GM18951 (cell line): ENCODE results near the gene LGR5.

ENCODE experiments used
- POLR2A ChIP-seq: IDR thresholded peaks from 4 replicates; pipeline ENCODE4 v1.6.1; 2011; ENCODE audit warnings: mild to moderate bottlenecking; ENCODE audit not compliant: insufficient read length, insufficient read depth; ENCODE audit errors: extremely low read depth
- in situ Hi-C: fragments of 300-500 bp; cut with MboI; formaldehyde crosslinking; loops from one replicate; pipeline ENCODE4 v1.12.0; 2022; ENCODE audit warnings: low sequenced_read_pairs, mixed read lengths, inconsistent platforms; ENCODE audit not compliant: unreplicated experiment

Gene LGR5, protein sequence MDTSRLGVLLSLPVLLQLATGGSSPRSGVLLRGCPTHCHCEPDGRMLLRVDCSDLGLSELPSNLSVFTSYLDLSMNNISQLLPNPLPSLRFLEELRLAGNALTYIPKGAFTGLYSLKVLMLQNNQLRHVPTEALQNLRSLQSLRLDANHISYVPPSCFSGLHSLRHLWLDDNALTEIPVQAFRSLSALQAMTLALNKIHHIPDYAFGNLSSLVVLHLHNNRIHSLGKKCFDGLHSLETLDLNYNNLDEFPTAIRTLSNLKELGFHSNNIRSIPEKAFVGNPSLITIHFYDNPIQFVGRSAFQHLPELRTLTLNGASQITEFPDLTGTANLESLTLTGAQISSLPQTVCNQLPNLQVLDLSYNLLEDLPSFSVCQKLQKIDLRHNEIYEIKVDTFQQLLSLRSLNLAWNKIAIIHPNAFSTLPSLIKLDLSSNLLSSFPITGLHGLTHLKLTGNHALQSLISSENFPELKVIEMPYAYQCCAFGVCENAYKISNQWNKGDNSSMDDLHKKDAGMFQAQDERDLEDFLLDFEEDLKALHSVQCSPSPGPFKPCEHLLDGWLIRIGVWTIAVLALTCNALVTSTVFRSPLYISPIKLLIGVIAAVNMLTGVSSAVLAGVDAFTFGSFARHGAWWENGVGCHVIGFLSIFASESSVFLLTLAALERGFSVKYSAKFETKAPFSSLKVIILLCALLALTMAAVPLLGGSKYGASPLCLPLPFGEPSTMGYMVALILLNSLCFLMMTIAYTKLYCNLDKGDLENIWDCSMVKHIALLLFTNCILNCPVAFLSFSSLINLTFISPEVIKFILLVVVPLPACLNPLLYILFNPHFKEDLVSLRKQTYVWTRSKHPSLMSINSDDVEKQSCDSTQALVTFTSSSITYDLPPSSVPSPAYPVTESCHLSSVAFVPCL

DNA sequence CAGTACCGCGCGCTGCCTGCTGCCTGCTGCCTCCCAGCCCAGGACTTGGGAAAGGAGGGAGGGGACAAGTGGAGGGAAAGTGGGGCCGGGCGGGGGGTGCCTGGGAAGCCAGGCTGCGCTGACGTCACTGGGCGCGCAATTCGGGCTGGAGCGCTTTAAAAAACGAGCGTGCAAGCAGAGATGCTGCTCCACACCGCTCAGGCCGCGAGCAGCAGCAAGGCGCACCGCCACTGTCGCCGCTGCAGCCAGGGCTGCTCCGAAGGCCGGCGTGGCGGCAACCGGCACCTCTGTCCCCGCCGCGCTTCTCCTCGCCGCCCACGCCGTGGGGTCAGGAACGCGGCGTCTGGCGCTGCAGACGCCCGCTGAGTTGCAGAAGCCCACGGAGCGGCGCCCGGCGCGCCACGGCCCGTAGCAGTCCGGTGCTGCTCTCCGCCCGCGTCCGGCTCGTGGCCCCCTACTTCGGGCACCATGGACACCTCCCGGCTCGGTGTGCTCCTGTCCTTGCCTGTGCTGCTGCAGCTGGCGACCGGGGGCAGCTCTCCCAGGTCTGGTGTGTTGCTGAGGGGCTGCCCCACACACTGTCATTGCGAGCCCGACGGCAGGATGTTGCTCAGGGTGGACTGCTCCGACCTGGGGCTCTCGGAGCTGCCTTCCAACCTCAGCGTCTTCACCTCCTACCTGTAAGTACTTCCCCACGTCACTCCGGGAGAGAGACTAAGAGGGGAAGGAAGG is at the start of gene LGR5:
TSS of gene LGR5 (plus strand) at position 186 of the 732 bp plus-strand sequence. CDS start at position 469, 283 bp downstream.
- TF ChIP-seq POLR2A, result no peak

GRCh38 chr12:71392521-71393145 is 47.0 kb upstream of the LGR5 start:
- in situ Hi-C loops, result no loop called here
- TF ChIP-seq POLR2A, result no peak

More for the DNA sequence above, at the start of gene LGR5:
- in situ Hi-C loops, result no loop called here

DNA sequence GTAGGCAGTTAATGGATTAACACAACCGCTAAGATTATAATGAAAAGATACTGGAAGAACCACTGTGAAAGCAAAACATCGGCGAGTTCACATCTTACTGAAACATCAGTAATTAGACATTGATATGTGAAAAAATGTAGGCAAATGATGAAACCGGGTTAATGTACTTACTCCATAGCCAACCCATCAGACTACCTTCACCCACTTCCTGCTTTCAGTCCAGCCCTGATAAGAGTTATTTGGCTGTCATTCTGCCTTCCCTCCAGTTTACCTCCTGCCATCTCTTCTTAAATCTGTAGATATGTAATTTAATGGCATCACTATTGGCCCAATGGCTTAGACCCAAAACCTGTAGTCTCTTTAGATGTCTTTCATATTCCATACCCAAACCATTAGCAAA is 46.0 kb upstream of the LGR5 start:
- in situ Hi-C loops, result no loop called here
- no peak for TF ChIP-seq POLR2A

DNA sequence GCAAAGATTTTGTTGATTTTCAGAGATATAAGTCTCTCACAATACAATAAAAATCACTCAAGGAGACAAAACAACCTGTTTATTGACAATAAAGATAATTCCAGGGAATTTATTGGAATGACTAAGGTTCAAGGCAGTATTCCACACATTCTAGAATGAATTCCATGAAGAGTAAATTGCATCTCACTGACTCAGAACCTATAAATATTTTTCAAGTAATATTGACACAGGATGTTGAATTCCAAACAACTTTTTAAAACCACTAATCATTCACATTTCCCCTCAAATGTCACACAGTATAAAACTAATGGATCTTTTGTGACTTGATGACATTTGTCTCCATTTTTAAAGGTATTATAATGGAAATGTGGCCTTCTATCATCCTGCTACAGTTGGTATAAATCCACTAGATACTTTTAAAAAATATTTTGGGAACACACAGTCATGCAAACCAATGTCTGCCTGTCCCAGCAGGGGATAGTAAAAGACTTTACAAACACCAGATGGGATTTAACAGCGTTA is 42.1 kb upstream of the LGR5 start:
- in situ Hi-C loops, result no loop called here
- TF ChIP-seq POLR2A, result no peak

- TF ChIP-seq POLR2A, result no peak
- in situ Hi-C loops, result no loop called here
Measured at GRCh38 chr12:71399197-71399596, 40.4 kb upstream of the LGR5 start.

- TF ChIP-seq POLR2A, result no peak
- in situ Hi-C loops, result loop anchor here (25.0 kb wide), 1 partner anchor 337 kb away; no protein-coding TSS in a partner anchor
Measured at GRCh38 chr12:71400481-71400880, 39.1 kb upstream of the LGR5 start.

- TF ChIP-seq POLR2A, result no peak
- in situ Hi-C loops, result loop anchor here (25.0 kb wide), 1 partner anchor 331 kb away; no protein-coding TSS in a partner anchor
Measured at GRCh38 chr12:71405884-71406283, 33.7 kb upstream of the LGR5 start.

GRCh38 chr12:71407732-71408131 is 31.9 kb upstream of the LGR5 start:
- TF ChIP-seq POLR2A, result no peak
- in situ Hi-C loops, result loop anchor here (25.0 kb wide), 1 partner anchor 330 kb away; no protein-coding TSS in a partner anchor

DNA sequence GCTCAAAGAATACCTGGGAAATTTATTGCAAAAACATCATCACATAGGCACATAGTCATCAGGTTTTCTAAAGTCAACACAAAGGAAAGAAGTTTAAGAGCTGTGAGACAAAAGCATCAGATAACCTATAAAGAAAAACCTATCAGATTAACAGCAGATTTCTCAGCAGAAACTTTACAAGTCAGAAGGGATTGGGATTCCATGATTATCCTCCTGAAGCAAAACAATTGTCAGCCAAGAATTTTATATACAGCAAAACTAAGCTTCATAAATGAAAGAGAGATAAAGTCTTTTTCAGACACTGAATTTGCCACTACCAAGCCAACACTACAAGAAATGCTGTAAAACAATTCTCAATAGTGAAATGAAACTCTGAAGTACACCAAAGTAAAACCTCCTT is 28.8 kb upstream of the LGR5 start:
- TF ChIP-seq POLR2A, result no peak
- in situ Hi-C loops, result loop anchor here (25.0 kb wide), 1 partner anchor 326 kb away; no protein-coding TSS in a partner anchor

DNA sequence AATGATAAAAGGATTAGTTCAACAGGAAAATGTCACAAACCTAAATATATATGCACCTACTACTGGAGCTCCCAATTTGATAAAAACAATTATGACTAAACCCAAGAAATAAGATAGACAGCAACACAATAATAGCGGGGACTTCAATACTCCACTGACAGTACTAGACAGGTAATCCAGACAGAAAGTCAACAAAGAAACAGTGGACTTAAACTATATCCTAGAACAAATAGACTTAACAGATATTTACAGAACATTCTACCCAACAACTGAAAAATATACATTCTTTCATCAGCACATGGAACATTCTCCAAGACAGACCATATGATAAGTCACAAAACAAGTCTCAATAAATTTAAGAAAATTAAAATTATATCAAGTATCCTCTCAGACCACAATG is 28.0 kb upstream of the LGR5 start:
- in situ Hi-C loops, result loop anchor here (25.0 kb wide), 1 partner anchor 326 kb away; no protein-coding TSS in a partner anchor

GRCh38 chr12:71415336-71416231 is 24.0 kb upstream of the LGR5 start:
- in situ Hi-C loops, result loop anchor here (25.0 kb wide), 1 partner anchor 322 kb away; no protein-coding TSS in a partner anchor
- TF ChIP-seq POLR2A, result no peak

More for the DNA sequence above, 28.0 kb upstream of the LGR5 start:
- TF ChIP-seq POLR2A, result no peak
